Measurements from ENCODE around the gene SLC8B1. TPM values are rescaled to one million over a fixed set of nuclear protein-coding genes. Genes with fewer than 3 reads are reported as not detected.
"Not testable (repeated sequence)": the region's sequence is repeated elsewhere in the genome, so short reads cannot be mapped to it uniquely, and the experiment has no call there.

Gene SLC8B1
- total RNA-seq, 1 experiment from 2014 or later, result 30.9 TPM

DNA sequence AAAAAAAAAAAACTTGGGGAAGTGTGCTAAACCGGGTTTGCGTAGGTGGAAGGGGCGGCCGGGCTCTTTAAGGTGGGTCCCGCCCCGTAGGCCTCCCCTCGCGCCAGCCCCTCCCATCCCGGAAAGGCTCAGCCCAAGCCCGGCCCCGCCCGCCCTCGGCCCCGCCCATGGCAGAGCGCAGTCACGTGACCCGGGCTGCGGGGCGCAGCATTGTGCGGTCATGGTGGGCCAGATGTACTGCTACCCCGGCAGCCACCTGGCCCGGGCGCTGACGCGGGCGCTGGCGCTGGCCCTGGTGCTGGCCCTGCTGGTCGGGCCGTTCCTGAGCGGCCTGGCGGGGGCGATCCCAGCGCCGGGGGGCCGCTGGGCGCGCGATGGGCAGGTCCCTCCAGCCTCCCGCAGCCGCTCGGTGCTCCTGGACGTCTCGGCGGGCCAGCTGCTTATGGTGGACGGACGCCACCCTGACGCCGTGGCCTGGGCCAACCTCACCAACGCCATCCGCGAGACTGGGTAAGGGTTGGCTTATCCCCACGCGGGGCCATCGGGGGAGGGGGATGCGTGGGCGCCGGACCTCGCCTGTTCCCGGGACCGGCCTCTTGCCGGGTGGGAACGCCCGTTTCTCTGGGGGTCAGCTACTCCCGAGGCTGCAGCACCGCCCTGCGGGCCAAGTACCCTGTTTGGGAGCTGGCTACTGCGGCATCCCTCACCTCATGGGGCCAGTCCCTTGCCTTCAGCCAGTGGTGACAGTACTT lies 23.6 kb upstream of the SLC8B1 start, which contains the start of gene PLBD2 (continued):
- peak; percentile 57 for TF ChIP-seq TCF7L2 (IDR thresholded peaks at IDR 0.05; ENCODE audit: borderline replicate concordance, extremely low read depth, insufficient read depth, insufficient read length)

DNA sequence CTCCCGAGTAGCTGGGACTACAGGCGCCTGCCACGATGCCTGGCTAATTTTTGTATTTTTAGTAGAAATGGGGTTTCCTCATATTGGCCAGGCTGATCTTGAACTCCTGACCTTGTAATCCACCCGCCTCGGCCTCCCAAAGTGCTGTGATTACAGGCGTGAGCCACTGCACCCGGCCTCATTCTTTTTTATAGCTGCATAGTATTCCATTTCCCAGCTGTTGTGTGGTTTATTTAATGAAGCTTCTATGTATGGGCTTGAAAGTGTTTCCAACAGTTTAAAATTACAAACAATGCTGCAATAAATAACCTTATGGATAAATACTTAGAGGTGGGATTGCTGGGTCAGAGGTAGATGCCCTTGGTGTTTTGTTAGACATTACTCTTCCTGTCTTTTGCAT lies 19.3 kb upstream of the SLC8B1 start:
- H3K9me2 ChIP-seq (ENCODE audit: insufficient read depth); H3K9ac ChIP-seq (ENCODE audit: low read length); RAD21 ChIA-PET (ENCODE audit: low non-redundant PET in 1 of 2, low total read pairs in 2 of 2, uncharacterized antibody in 2 of 2, unreplicated experiment in 2 of 2); H3K9me3 ChIP-seq (ENCODE audit: control insufficient read depth in 1 of 2, insufficient read depth in 1 of 2, low read depth in 1 of 2, low read length in 2 of 2); H4K20me1 ChIP-seq (ENCODE audit: insufficient read depth); H3K4me3 ChIP-seq (replicated peaks in 1 of 2; ENCODE audit: low read depth in 1 of 2, low read length in 2 of 2); H3K27ac ChIP-seq (ENCODE audit: low read depth, low read length); intact Hi-C loops (cut with micrococcal nuclease); CTCF ChIA-PET; ATAC-seq; H2AFZ ChIP-seq (ENCODE audit: low read depth, low read length, poor library complexity, severe bottlenecking); BruUV-seq (replicated peaks); POLR2A ChIA-PET; H3K79me2 ChIP-seq (ENCODE audit: insufficient read depth, low read length); H3K27me3 ChIP-seq (ENCODE audit: insufficient read depth, low read length); H3K4me2 ChIP-seq (ENCODE audit: low read length); H3K36me3 ChIP-seq (ENCODE audit: control insufficient read depth in 1 of 2, insufficient read depth in 2 of 2, low read length in 2 of 2); DNase-seq (ENCODE audit: low read depth, low spot score): not testable (repeated sequence)
- peaks cover 6 to 16% of the 10 kb centered on the region in 2 experiments for H3K4me1 ChIP-seq (ENCODE audit: control insufficient read depth in 1 of 2, insufficient read depth in 2 of 2, low read length in 2 of 2)

DNA sequence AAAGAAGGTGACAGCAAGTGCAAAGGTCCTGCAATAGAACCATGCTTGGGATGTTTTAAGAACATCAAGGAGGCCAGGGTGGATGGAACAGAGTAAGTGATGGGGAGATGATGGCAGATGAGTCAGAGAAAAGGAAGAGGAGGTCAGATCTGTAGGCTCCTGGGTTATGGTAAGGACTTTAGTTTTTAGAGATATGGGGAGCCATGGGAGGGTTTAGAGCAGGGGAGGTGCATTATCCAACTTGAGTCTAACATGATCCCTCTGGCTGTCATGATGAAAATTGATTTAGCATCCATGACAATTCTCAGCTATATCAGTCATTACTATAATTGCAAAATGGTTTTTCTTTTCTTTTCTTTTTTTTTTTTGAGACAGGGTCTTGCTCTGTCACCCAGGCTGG lies 16.2 kb upstream of the SLC8B1 start:
- H3K79me2 ChIP-seq (ENCODE audit: insufficient read depth, low read length), result no peaks in the 10 kb centered on the region
- H2AFZ ChIP-seq (ENCODE audit: low read depth, low read length, poor library complexity, severe bottlenecking), result no peak overlapping the region
- no peak overlapping the region for H3K9ac ChIP-seq (ENCODE audit: low read length)
- H3K9me2 ChIP-seq (ENCODE audit: insufficient read depth), result no peaks in the 10 kb centered on the region
- RAD21 ChIA-PET (ENCODE audit: low non-redundant PET in 1 of 2, low total read pairs in 2 of 2, uncharacterized antibody in 2 of 2, unreplicated experiment in 2 of 2), result no interaction called here
- H3K4me1 ChIP-seq (ENCODE audit: control insufficient read depth in 1 of 2, insufficient read depth in 2 of 2, low read length in 2 of 2), result no peaks in the 10 kb centered on the region
- no peak for DNase-seq (ENCODE audit: low read depth, low spot score)
- H3K36me3 ChIP-seq (ENCODE audit: control insufficient read depth in 1 of 2, insufficient read depth in 2 of 2, low read length in 2 of 2), result no peaks in the 10 kb centered on the region
- CTCF ChIA-PET, result interaction anchor here (0.6 kb wide), 1 partner anchor 20 kb away, joined by 3 read pairs; no protein-coding TSS in a partner anchor
- no TSS peak for BruUV-seq (replicated peaks)
- TF ChIP-seq SRF (IDR thresholded peaks at IDR 0.05; ENCODE audit: low read depth) (no peak), ELF1 (IDR thresholded peaks at IDR 0.05; ENCODE audit: borderline replicate concordance, low read depth) (no peak), ZNF274 (IDR thresholded peaks at IDR 0.05; ENCODE audit: low read depth, low read length) (no peak), JUND (IDR thresholded peaks at IDR 0.05) (no peak), CEBPB (IDR thresholded peaks at IDR 0.05; ENCODE audit: low read depth) (no peak), EZH2phosphoT487 (IDR thresholded peaks at IDR 0.05; ENCODE audit: borderline replicate concordance) (no peak), SP1 (IDR thresholded peaks at IDR 0.05; ENCODE audit: low read depth) (no peak), CBX3 (IDR thresholded peaks at IDR 0.05; ENCODE audit: low read depth) (no peak), POLR2A (IDR thresholded peaks at IDR 0.05; ENCODE audit: borderline replicate concordance, extremely low read depth, insufficient read depth, insufficient read length) (no peak), SIN3A (IDR thresholded peaks at IDR 0.05; ENCODE audit: low read depth) (no peak), POLR2AphosphoS5 (IDR thresholded peaks at IDR 0.05; ENCODE audit: low read depth, low read length) (no peak), FOSL1 (IDR thresholded peaks at IDR 0.05; ENCODE audit: low read depth) (no peak)
- TF ChIP-seq, protein P1, sequence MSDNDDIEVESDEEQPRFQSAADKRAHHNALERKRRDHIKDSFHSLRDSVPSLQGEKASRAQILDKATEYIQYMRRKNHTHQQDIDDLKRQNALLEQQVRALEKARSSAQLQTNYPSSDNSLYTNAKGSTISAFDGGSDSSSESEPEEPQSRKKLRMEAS (IDR thresholded peaks at IDR 0.05), result no peak
- TF ChIP-seq, protein P2, sequence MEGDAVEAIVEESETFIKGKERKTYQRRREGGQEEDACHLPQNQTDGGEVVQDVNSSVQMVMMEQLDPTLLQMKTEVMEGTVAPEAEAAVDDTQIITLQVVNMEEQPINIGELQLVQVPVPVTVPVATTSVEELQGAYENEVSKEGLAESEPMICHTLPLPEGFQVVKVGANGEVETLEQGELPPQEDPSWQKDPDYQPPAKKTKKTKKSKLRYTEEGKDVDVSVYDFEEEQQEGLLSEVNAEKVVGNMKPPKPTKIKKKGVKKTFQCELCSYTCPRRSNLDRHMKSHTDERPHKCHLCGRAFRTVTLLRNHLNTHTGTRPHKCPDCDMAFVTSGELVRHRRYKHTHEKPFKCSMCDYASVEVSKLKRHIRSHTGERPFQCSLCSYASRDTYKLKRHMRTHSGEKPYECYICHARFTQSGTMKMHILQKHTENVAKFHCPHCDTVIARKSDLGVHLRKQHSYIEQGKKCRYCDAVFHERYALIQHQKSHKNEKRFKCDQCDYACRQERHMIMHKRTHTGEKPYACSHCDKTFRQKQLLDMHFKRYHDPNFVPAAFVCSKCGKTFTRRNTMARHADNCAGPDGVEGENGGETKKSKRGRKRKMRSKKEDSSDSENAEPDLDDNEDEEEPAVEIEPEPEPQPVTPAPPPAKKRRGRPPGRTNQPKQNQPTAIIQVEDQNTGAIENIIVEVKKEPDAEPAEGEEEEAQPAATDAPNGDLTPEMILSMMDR (IDR thresholded peaks at IDR 0.05 in 2 of 3, conservative IDR thresholded peaks at IDR 0.05 in 1 of 3; ENCODE audit: borderline replicate concordance in 1 of 3, insufficient read depth in 1 of 3, low read depth in 2 of 3, low read length in 2 of 3), result no peak
- intact Hi-C loops (cut with micrococcal nuclease), result no loop called here
- no peak overlapping the region for H3K27ac ChIP-seq (ENCODE audit: low read depth, low read length)
- H3K4me3 ChIP-seq (replicated peaks in 1 of 2; ENCODE audit: low read depth in 1 of 2, low read length in 2 of 2), result no peak overlapping the region
- POLR2A ChIA-PET, result interaction anchor here (1.2 kb wide), 1 partner anchor 16 kb away, joined by 3 read pairs; the partner anchor contains the start of gene SLC8B1
- H3K27me3 ChIP-seq (ENCODE audit: insufficient read depth, low read length), result no peaks in the 10 kb centered on the region
- no peaks in the 10 kb centered on the region for H4K20me1 ChIP-seq (ENCODE audit: insufficient read depth)
- no peaks in the 10 kb centered on the region for H3K9me3 ChIP-seq (ENCODE audit: control insufficient read depth in 1 of 2, insufficient read depth in 1 of 2, low read depth in 1 of 2, low read length in 2 of 2)
- ATAC-seq, result no peak
- no peak overlapping the region for H3K4me2 ChIP-seq (ENCODE audit: low read length)
